Measurements from ENCODE around the gene SSBP3. TPM values are rescaled to one million over a fixed set of nuclear protein-coding genes. Genes with fewer than 3 reads are reported as not detected.

The SSBP3 gene
- total RNA-seq, 1 donor from 2014 or later, result 29.8 TPM

- peak; percentile 57 for DNase-seq (ENCODE audit: extremely low read depth, low read depth, low spot score)
These were observed 93.3 kb downstream of the SSBP3 start for GRCh38 chr1:54312796-54313316.

GRCh38 chr1:54311506-54311905 lies 94.7 kb downstream of the SSBP3 start:
- no peak for DNase-seq (ENCODE audit: extremely low read depth, low read depth, low spot score)

GRCh38 chr1:54310439-54311328 lies 95.5 kb downstream of the SSBP3 start:
- DNase-seq (ENCODE audit: extremely low read depth, low read depth, low spot score), result no peak

- no peak for DNase-seq (ENCODE audit: extremely low read depth, low read depth, low spot score)
These were observed 96.4 kb downstream of the SSBP3 start for GRCh38 chr1:54309631-54310366.

GRCh38 chr1:54307305-54307704 lies 98.9 kb downstream of the SSBP3 start:
- DNase-seq (ENCODE audit: extremely low read depth, low read depth, low spot score), result no peak

- DNase-seq (ENCODE audit: extremely low read depth, low read depth, low spot score), result no peak
These were observed 100.2 kb downstream of the SSBP3 start for GRCh38 chr1:54305906-54306514.

- DNase-seq (ENCODE audit: extremely low read depth, low read depth, low spot score), result no peak
These were observed 101.7 kb downstream of the SSBP3 start for GRCh38 chr1:54304518-54304917.

- no peak for DNase-seq (ENCODE audit: extremely low read depth, low read depth, low spot score)
These were observed 103.0 kb downstream of the SSBP3 start for GRCh38 chr1:54302951-54303843.

- DNase-seq (ENCODE audit: extremely low read depth, low read depth, low spot score), result no peak
These were observed 103.6 kb downstream of the SSBP3 start for GRCh38 chr1:54302549-54302948.

GRCh38 chr1:54301497-54301896 lies 104.7 kb downstream of the SSBP3 start:
- no peak for DNase-seq (ENCODE audit: extremely low read depth, low read depth, low spot score)

GRCh38 chr1:54300401-54300800 lies 105.8 kb downstream of the SSBP3 start:
- DNase-seq (ENCODE audit: extremely low read depth, low read depth, low spot score), result no peak

- DNase-seq (ENCODE audit: extremely low read depth, low read depth, low spot score), result no peak
These were observed 107.2 kb downstream of the SSBP3 start for GRCh38 chr1:54299037-54299436.

- no peak for DNase-seq (ENCODE audit: extremely low read depth, low read depth, low spot score)
These were observed 107.7 kb downstream of the SSBP3 start for GRCh38 chr1:54298284-54299033.

- DNase-seq (ENCODE audit: extremely low read depth, low read depth, low spot score), result no peak
These were observed 108.5 kb downstream of the SSBP3 start for GRCh38 chr1:54297596-54298283.

- DNase-seq (ENCODE audit: extremely low read depth, low read depth, low spot score), result no peak
These were observed 109.5 kb downstream of the SSBP3 start for GRCh38 chr1:54296666-54297065.

- DNase-seq (ENCODE audit: extremely low read depth, low read depth, low spot score), result no peak
These were observed 111.3 kb downstream of the SSBP3 start for GRCh38 chr1:54294887-54295286.

GRCh38 chr1:54292002-54292911 lies 113.9 kb downstream of the SSBP3 start:
- DNase-seq (ENCODE audit: extremely low read depth, low read depth, low spot score), result no peak
